H9 (cell line): Measurements from ENCODE around the gene ZNF136. TPM values are rescaled to one million over a fixed set of nuclear protein-coding genes. Genes with fewer than 3 reads are reported as not detected.

ENCODE experiments used
- DNase-seq: peaks from one replicate; pipeline ENCODE4 v3.0.0-alpha.2; 2017
- H2AFZ ChIP-seq: one replicate; pipeline ENCODE4 v1.6.1; 2013; ENCODE audit warnings: mild to moderate bottlenecking, low read length, control low read depth, moderate library complexity
- H2AK5ac ChIP-seq: 2 replicates; pipeline ENCODE4 v1.6.1; 2013; ENCODE audit warnings: low read length, control low read depth, mixed read lengths; ENCODE audit not compliant: insufficient read length
- H2BK120ac ChIP-seq: one replicate; pipeline ENCODE4 v1.6.1; 2013; ENCODE audit warnings: low read depth, mild to moderate bottlenecking, low read length, control low read depth, inconsistent platforms; ENCODE audit not compliant: poor library complexity, severe bottlenecking
- H2BK12ac ChIP-seq: 2 replicates; pipeline ENCODE4 v1.6.1; 2013; ENCODE audit warnings: low read length, control low read depth, mixed read lengths, low read depth; ENCODE audit not compliant: insufficient read length
- H2BK15ac ChIP-seq: 2 replicates; pipeline ENCODE4 v1.6.1; 2013; ENCODE audit warnings: low read depth, low read length, control low read depth
- H2BK20ac ChIP-seq: one replicate; pipeline ENCODE4 v1.6.1; 2013; ENCODE audit warnings: low read depth, mild to moderate bottlenecking, low read length, control low read depth, inconsistent platforms; ENCODE audit not compliant: poor library complexity, severe bottlenecking
- H2BK5ac ChIP-seq: 2 replicates; pipeline ENCODE4 v1.6.1; 2013; ENCODE audit warnings: low read length, control low read depth, mixed read lengths; ENCODE audit not compliant: insufficient read length
- H3K14ac ChIP-seq: 2 replicates; pipeline ENCODE4 v1.6.1; 2013; ENCODE audit warnings: low read length, control low read depth; ENCODE audit not compliant: insufficient read depth
- H3K18ac ChIP-seq: 2 replicates; pipeline ENCODE4 v1.6.1; 2013; ENCODE audit warnings: low read depth, mild to moderate bottlenecking, mixed read lengths, low read length, control low read depth; ENCODE audit not compliant: insufficient read length
- H3K23ac ChIP-seq: 2 replicates; pipeline ENCODE4 v1.6.1; 2013; ENCODE audit warnings: low read length, control low read depth, mixed read lengths, low read depth; ENCODE audit not compliant: insufficient read length
- H3K23me2 ChIP-seq: 2 replicates; pipeline ENCODE4 v1.6.1; 2013; ENCODE audit warnings: low read depth, mild to moderate bottlenecking, mixed read lengths, low read length, control low read depth; ENCODE audit not compliant: insufficient read length, poor library complexity, severe bottlenecking
- H3K27ac ChIP-seq: 2 replicates; pipeline ENCODE4 v1.5.1; 2013; ENCODE audit warnings: low read length, control low read depth, mixed read lengths, low read depth; ENCODE audit not compliant: insufficient read length
- H3K27me3 ChIP-seq: 2 replicates; pipeline ENCODE4 v1.6.1; 2013; ENCODE audit warnings: low read length, control low read depth, inconsistent platforms; ENCODE audit not compliant: insufficient read depth
- H3K4ac ChIP-seq: 2 replicates; pipeline ENCODE4 v1.6.1; 2013; ENCODE audit warnings: low read depth, mild to moderate bottlenecking, control low read depth, inconsistent platforms, low read length, moderate library complexity
- H3K4me1 ChIP-seq: 2 replicates; pipeline ENCODE4 v1.6.1; 2013; ENCODE audit warnings: low read length, control low read depth, inconsistent platforms; ENCODE audit not compliant: insufficient read depth
- H3K4me2 ChIP-seq: 2 replicates; pipeline ENCODE4 v1.6.1; 2013; ENCODE audit warnings: low read length, control low read depth, mixed read lengths; ENCODE audit not compliant: insufficient read length, insufficient read depth
- H3K56ac ChIP-seq: 2 replicates; pipeline ENCODE4 v1.6.1; 2013; ENCODE audit warnings: low read depth, mild to moderate bottlenecking, mixed read lengths, low read length, control low read depth; ENCODE audit not compliant: insufficient read length
- H3K79me1 ChIP-seq: 2 replicates; pipeline ENCODE4 v1.6.1; 2013; ENCODE audit warnings: low read depth, mild to moderate bottlenecking, moderate library complexity, low read length, control low read depth, inconsistent platforms; ENCODE audit not compliant: insufficient read depth, poor library complexity, severe bottlenecking
- H3K79me2 ChIP-seq: 2 replicates; pipeline ENCODE4 v1.6.1; 2013; ENCODE audit warnings: low read length, control low read depth, inconsistent platforms; ENCODE audit not compliant: insufficient read depth
- H3K9ac ChIP-seq: 2 replicates; pipeline ENCODE4 v1.6.1; 2013; ENCODE audit warnings: low read length, control low read depth, mixed read lengths; ENCODE audit not compliant: insufficient read length; ENCODE audit errors: extremely low read depth
- H3K9me3 ChIP-seq: one replicate; pipeline ENCODE4 v1.6.1; 2013; ENCODE audit warnings: low read depth, low read length, inconsistent platforms; ENCODE audit not compliant: control insufficient read depth
- H3T11ph ChIP-seq: one replicate; pipeline ENCODE4 v1.6.1; 2013; ENCODE audit warnings: mild to moderate bottlenecking, low read length, control low read depth, inconsistent platforms
- H4K20me1 ChIP-seq: one replicate; pipeline ENCODE4 v1.6.1; 2013; ENCODE audit not compliant: control insufficient read depth, insufficient read length, insufficient read depth
- H4K5ac ChIP-seq: 2 replicates; pipeline ENCODE4 v1.6.1; 2013; ENCODE audit warnings: low read depth, mild to moderate bottlenecking, mixed read lengths, low read length, control low read depth; ENCODE audit not compliant: insufficient read length
- H4K8ac ChIP-seq: replicated peaks from 2 replicates; pipeline ENCODE4 v1.6.1; 2013; ENCODE audit warnings: low read length, control low read depth, mixed read lengths, low read depth; ENCODE audit not compliant: insufficient read length
- H4K91ac ChIP-seq: 2 replicates; pipeline ENCODE4 v1.6.1; 2013; ENCODE audit warnings: low read depth, mild to moderate bottlenecking, moderate library complexity, mixed read lengths, low read length, control low read depth; ENCODE audit not compliant: insufficient read length
- H3K27ac Mint-ChIP-seq, 3 experiments: 2 replicates in 2 of 3; 3 replicates in 1 of 3; pipeline ENCODE4 v1.8.0; 2020 to 2021; ENCODE audit warnings: mixed read lengths in 3 of 3, mild to moderate bottlenecking in 1 of 3, moderate library complexity in 1 of 3
- H3K27me3 Mint-ChIP-seq: 2 replicates; pipeline ENCODE4 v1.8.0; 2021; ENCODE audit warnings: low read depth, mild to moderate bottlenecking, moderate library complexity, mixed read lengths
- H3K36me3 Mint-ChIP-seq, 3 experiments: 2 replicates in 2 of 3; 3 replicates in 1 of 3; pipeline ENCODE4 v1.8.0; 2020 to 2021; ENCODE audit warnings: low read depth in 3 of 3, mixed read lengths in 3 of 3; ENCODE audit not compliant: insufficient read depth in 1 of 3
- H3K4me1 Mint-ChIP-seq, 2 experiments: 2 replicates each; pipeline ENCODE4 v1.8.0; 2020; ENCODE audit warnings: mixed read lengths in 2 of 2
- H3K4me3 Mint-ChIP-seq, 2 experiments: 2 replicates in 1 of 2; 3 replicates in 1 of 2; pipeline ENCODE4 v1.8.0; 2020 to 2021; ENCODE audit warnings: mild to moderate bottlenecking in 2 of 2, mixed read lengths in 2 of 2, moderate library complexity in 1 of 2
- H3K9me3 Mint-ChIP-seq, 2 experiments: 2 replicates in 1 of 2; 3 replicates in 1 of 2; pipeline ENCODE4 v1.8.0; 2020; ENCODE audit warnings: mild to moderate bottlenecking in 2 of 2, mixed read lengths in 2 of 2, moderate library complexity in 1 of 2
- CTCF ChIP-seq: fragments of 200-600 bp; sonication (generic); conservative IDR thresholded peaks from 3 replicates; pipeline ENCODE4 v1.8.0; 2021; ENCODE audit warnings: antibody characterized with exemption, mild to moderate bottlenecking
- WGBS: extraction: QIAGEN DNeasy Blood & Tissue Kit; methylation state at CpG from one replicate; pipeline ENCODE4 v1.1.7; 2013; ENCODE audit warnings: missing lambda C conversion rate, low lambda C conversion rate, mixed read lengths; ENCODE audit not compliant: insufficient read length; ENCODE audit errors: extremely low coverage; 5-methylcytosine and 5-hydroxymethylcytosine counted together
- total RNA-seq: library from RNA; stranded (reverse); gene quantifications from 2 replicates; pipeline ENCODE4 v1.2.1, GENCODE V29; 2021

Gene ZNF136
- total RNA-seq, 1 experiment from 2014 or later, result 10.8 TPM

DNA sequence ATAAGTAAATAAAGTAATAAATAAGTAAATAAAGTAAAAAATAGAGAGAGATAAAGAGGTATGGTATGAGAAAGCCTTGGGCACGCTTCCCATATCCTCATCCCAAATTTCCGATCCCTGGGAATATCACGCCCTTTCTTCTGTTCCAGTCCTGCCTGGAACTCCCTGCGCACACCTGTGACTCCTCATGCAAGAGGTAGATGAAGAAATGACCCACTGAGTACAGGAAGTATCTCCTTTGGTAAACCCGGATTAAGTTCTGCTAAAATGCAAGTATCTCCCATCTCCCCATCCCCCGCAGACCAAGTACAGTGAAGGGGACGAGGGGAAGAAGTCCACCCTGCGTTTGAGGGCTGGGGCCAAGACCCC is 399 bp upstream of the ZNF136 start:
- no peak overlapping the region for H3K18ac ChIP-seq
- no peaks in the 10 kb centered on the region for H4K20me1 ChIP-seq
- H3K79me2 ChIP-seq, result no peaks in the 10 kb centered on the region; the same call in 1 of the 2 replicates
- H3K9ac ChIP-seq, result no peak overlapping the region
- no peaks in the 10 kb centered on the region for H3K27me3 ChIP-seq
- H3K4me1 ChIP-seq, result no peaks in the 10 kb centered on the region
- no peaks in the 10 kb centered on the region for H3K9me3 ChIP-seq
- no peak overlapping the region for H3K4ac ChIP-seq
- WGBS, result no CpG with 5 or more reads among the region's 8 CpGs
- no peak overlapping the region for H2AK5ac ChIP-seq
- no peak for TF ChIP-seq CTCF
- H3K14ac ChIP-seq, result no peak overlapping the region
- H3K27me3 Mint-ChIP-seq, result no peaks in the 10 kb centered on the region; the same call in 1 of the 2 replicates
- H2AFZ ChIP-seq, result no peak overlapping the region
- no peak overlapping the region for H2BK20ac ChIP-seq
- H3K36me3 Mint-ChIP-seq, result peaks cover 6 to 8% (median 7%) of the 10 kb centered on the region in 3 experiments; a peak in 5 of 7 replicates
- no peaks in the 10 kb centered on the region for H3K79me1 ChIP-seq
- peak overlapping the region; percentile 85 to 97 for H3K4me3 Mint-ChIP-seq
- peaks cover 6% of the 10 kb centered on the region for H3K23me2 ChIP-seq
- H2BK5ac ChIP-seq, result no peak overlapping the region
- H4K8ac ChIP-seq, result no peak overlapping the region
- H3K4me1 Mint-ChIP-seq, result peaks cover 7 to 9% of the 10 kb centered on the region in 2 experiments
- H4K91ac ChIP-seq, result no peak overlapping the region
- H3K23ac ChIP-seq, result no peak overlapping the region
- no peak for DNase-seq
- peak overlapping the region; percentile 71 for H3K4me2 ChIP-seq
- no peak overlapping the region for H3K27ac ChIP-seq
- no peak overlapping the region for H2BK120ac ChIP-seq
- no peak overlapping the region for H3T11ph ChIP-seq
- H2BK15ac ChIP-seq, result no peak overlapping the region
- peak overlapping the region in 1 of 3 experiments; percentile 7; a peak in 1 of 7 replicates for H3K27ac Mint-ChIP-seq
- no peak overlapping the region for H2BK12ac ChIP-seq
- no peak overlapping the region for H4K5ac ChIP-seq
- H3K56ac ChIP-seq, result no peak overlapping the region
- peaks cover 0 to 2% of the 10 kb centered on the region in 2 experiments; a peak in 1 of 5 replicates for H3K9me3 Mint-ChIP-seq
